Central memory CD8-positive, alpha-beta T cell (primary cell): ENCODE data around the gene GATAD2B.

Experiments used
- ATAC-seq: fragments of 150-1000 bp; cut with Tn5 transposase; replicated peaks from 2 replicates; pipeline ENCODE4 v1.10.0; 2022; ENCODE audit warnings: mild to moderate bottlenecking, moderate FRiP score, moderate number of reproducible peaks; ENCODE audit not compliant: poor library complexity, severe bottlenecking; ENCODE audit errors: extremely low read depth
- DNase-seq, 2 donors: peaks; one replicate each; pipeline ENCODE4 v3.0.0; 2021; ENCODE audit warnings: low spot score in 2 of 2
- H3K27ac Mint-ChIP-seq: one replicate; pipeline ENCODE4 v1.8.0; 2022; ENCODE audit warnings: low read depth, mild to moderate bottlenecking, moderate library complexity, mixed read lengths
- H3K27me3 Mint-ChIP-seq: one replicate; pipeline ENCODE4 v1.8.0; 2022; ENCODE audit warnings: mixed read lengths
- H3K36me3 Mint-ChIP-seq: one replicate; pipeline ENCODE4 v1.8.0; 2022; ENCODE audit warnings: mild to moderate bottlenecking, moderate library complexity, mixed read lengths; ENCODE audit not compliant: insufficient read depth
- H3K4me1 Mint-ChIP-seq: one replicate; pipeline ENCODE4 v1.8.0; 2022; ENCODE audit warnings: mixed read lengths
- H3K4me3 Mint-ChIP-seq: one replicate; pipeline ENCODE4 v1.8.0; 2022; ENCODE audit warnings: mild to moderate bottlenecking, moderate library complexity, mixed read lengths
- H3K9me3 Mint-ChIP-seq: one replicate; pipeline ENCODE4 v1.8.0; 2022; ENCODE audit warnings: mixed read lengths

GATAD2B gene

GRCh38 chr1:153778051-153778823, 144.5 kb downstream of the GATAD2B start:
- no peak for DNase-seq
- Mint-ChIP-seq H3K4me3 (no peak overlapping the region), H3K4me1 (peaks cover 40% of the 10 kb centered on the region), H3K36me3 (peaks cover 8% of the 10 kb centered on the region), H3K27me3 (no peaks in the 10 kb centered on the region), H3K9me3 (no peaks in the 10 kb centered on the region), H3K27ac (peak overlapping the region; percentile 73)
- ATAC-seq = no peak

- ATAC-seq (no peak), DNase-seq (no peak)
- H3K9me3 Mint-ChIP-seq = no peaks in the 10 kb centered on the region
- H3K27ac Mint-ChIP-seq = peak overlapping the region; percentile 73
- peaks cover 37% of the 10 kb centered on the region for H3K4me1 Mint-ChIP-seq
- H3K4me3 Mint-ChIP-seq = no peak overlapping the region
- no peaks in the 10 kb centered on the region for H3K27me3 Mint-ChIP-seq
- H3K36me3 Mint-ChIP-seq = peaks cover 9% of the 10 kb centered on the region
These were observed 145.1 kb downstream of the GATAD2B start for GRCh38 chr1:153777648-153778047.

GRCh38 chr1:153776845-153777370, 145.9 kb downstream of the GATAD2B start:
- no peaks in the 10 kb centered on the region for H3K27me3 Mint-ChIP-seq
- H3K9me3 Mint-ChIP-seq = no peaks in the 10 kb centered on the region
- peaks cover 37% of the 10 kb centered on the region for H3K4me1 Mint-ChIP-seq
- H3K4me3 Mint-ChIP-seq = peak overlapping the region; percentile 86
- H3K27ac Mint-ChIP-seq = peak overlapping the region; percentile 73
- H3K36me3 Mint-ChIP-seq = peaks cover 8% of the 10 kb centered on the region
- no peak for ATAC-seq
- DNase-seq = no peak

GRCh38 chr1:153776352-153776751, 146.4 kb downstream of the GATAD2B start:
- Mint-ChIP-seq H3K36me3 (peaks cover 8% of the 10 kb centered on the region), H3K27ac (peak overlapping the region; percentile 73), H3K9me3 (no peaks in the 10 kb centered on the region), H3K27me3 (no peaks in the 10 kb centered on the region), H3K4me3 (peak overlapping the region; percentile 86), H3K4me1 (peaks cover 37% of the 10 kb centered on the region)
- DNase-seq (no peak), ATAC-seq (no peak)

GRCh38 chr1:153775458-153776327, 147.1 kb downstream of the GATAD2B start:
- no peaks in the 10 kb centered on the region for H3K27me3 Mint-ChIP-seq
- H3K27ac Mint-ChIP-seq = peak overlapping the region; percentile 74
- peaks cover 37% of the 10 kb centered on the region for H3K4me1 Mint-ChIP-seq
- peak overlapping the region; percentile 86 for H3K4me3 Mint-ChIP-seq
- peaks cover 8% of the 10 kb centered on the region for H3K36me3 Mint-ChIP-seq
- H3K9me3 Mint-ChIP-seq = no peaks in the 10 kb centered on the region
- DNase-seq (peak; percentile 39 to 44), ATAC-seq (peak; percentile 74)

GRCh38 chr1:153774780-153775457, 147.9 kb downstream of the GATAD2B start, which contains the start of gene SLC27A3:
SLC27A3 (plus strand) TSS chr1:153775407; CDS start chr1:153775498, 91 bp downstream.
- no peak for DNase-seq
- H3K4me3 Mint-ChIP-seq = peak within 1 kb of the TSS; percentile 86
- ATAC-seq = peak; percentile 16
- H3K27ac Mint-ChIP-seq = peak within 1 kb of the TSS; percentile 74
- H3K36me3 Mint-ChIP-seq = peaks cover 8% of the 10 kb centered on the region
- H3K4me1 Mint-ChIP-seq = peaks cover 37% of the 10 kb centered on the region
- H3K27me3 Mint-ChIP-seq = no peaks in the 10 kb centered on the region
- no peaks in the 10 kb centered on the region for H3K9me3 Mint-ChIP-seq

GRCh38 chr1:153774026-153774595, 148.7 kb downstream of the GATAD2B start:
- Mint-ChIP-seq H3K27ac (peak overlapping the region; percentile 54), H3K27me3 (no peaks in the 10 kb centered on the region), H3K36me3 (peaks cover 5% of the 10 kb centered on the region), H3K4me3 (peak overlapping the region; percentile 86), H3K9me3 (no peaks in the 10 kb centered on the region), H3K4me1 (peaks cover 37% of the 10 kb centered on the region)
- ATAC-seq (no peak), DNase-seq (no peak)

- ATAC-seq (no peak), DNase-seq (no peak)
- Mint-ChIP-seq H3K27me3 (no peaks in the 10 kb centered on the region), H3K27ac (peak overlapping the region; percentile 54), H3K9me3 (no peaks in the 10 kb centered on the region), H3K36me3 (peaks cover 5% of the 10 kb centered on the region), H3K4me1 (peaks cover 37% of the 10 kb centered on the region), H3K4me3 (peak overlapping the region; percentile 19)
These were observed 149.5 kb downstream of the GATAD2B start for GRCh38 chr1:153773096-153773921.

- ATAC-seq = no peak
- peaks cover 15% of the 10 kb centered on the region for H3K36me3 Mint-ChIP-seq
These were observed 150.8 kb downstream of the GATAD2B start for GRCh38 chr1:153771841-153772593.

GRCh38 chr1:153771261-153771660, 151.5 kb downstream of the GATAD2B start:
- Mint-ChIP-seq H3K4me1 (peaks cover 19% of the 10 kb centered on the region), H3K9me3 (no peaks in the 10 kb centered on the region), H3K4me3 (no peak overlapping the region), H3K27ac (no peak overlapping the region), H3K36me3 (peaks cover 21% of the 10 kb centered on the region), H3K27me3 (no peaks in the 10 kb centered on the region)
- ATAC-seq (no peak), DNase-seq (no peak)

More at GRCh38 chr1:153771841-153772593, 150.8 kb downstream of the GATAD2B start:
- Mint-ChIP-seq H3K27ac (no peak overlapping the region), H3K27me3 (no peaks in the 10 kb centered on the region), H3K4me1 (peaks cover 26% of the 10 kb centered on the region), H3K4me3 (no peak overlapping the region), H3K9me3 (no peaks in the 10 kb centered on the region)
- no peak for DNase-seq

GRCh38 chr1:153770797-153771196, 152.0 kb downstream of the GATAD2B start:
- Mint-ChIP-seq H3K9me3 (no peaks in the 10 kb centered on the region), H3K27ac (no peak overlapping the region), H3K4me1 (peaks cover 18% of the 10 kb centered on the region), H3K4me3 (no peak overlapping the region), H3K27me3 (no peaks in the 10 kb centered on the region), H3K36me3 (peaks cover 25% of the 10 kb centered on the region)
- no peak for ATAC-seq
- no peak for DNase-seq
